Liver (tissue), 9 donors: ENCODE data around the gene FRMD4B. TPM values are rescaled to one million over a fixed set of nuclear protein-coding genes. Genes with fewer than 3 reads are reported as not detected.
"Not testable (repeated sequence)": the region's sequence is repeated elsewhere in the genome, so short reads cannot be mapped to it uniquely, and the experiment has no call there.

Source experiments
- DNase-seq: peaks from one replicate; pipeline ENCODE4 v3.0.0-alpha.2; 2017; ENCODE audit warnings: low spot score
- H3K27ac ChIP-seq, 2 donors: one replicate each; pipeline ENCODE4 v1.7.0; 2013; ENCODE audit warnings: inconsistent platforms in 2 of 2, low read length in 2 of 2, control low read depth in 1 of 2, low read depth in 1 of 2, mild to moderate bottlenecking in 1 of 2
- H3K27me3 ChIP-seq, 4 donors: one replicate each; pipeline versions ENCODE4 v1.6.1 to v1.7.0; 2013; ENCODE audit warnings: low read length in 3 of 4, inconsistent platforms in 1 of 4, mild to moderate bottlenecking in 1 of 4, moderate library complexity in 1 of 4; ENCODE audit not compliant: control insufficient read depth in 4 of 4, insufficient read depth in 4 of 4
- H3K36me3 ChIP-seq, 4 donors: one replicate each; pipeline versions ENCODE4 v1.6.1 to v1.7.0; 2013; ENCODE audit warnings: low read length in 3 of 4, mild to moderate bottlenecking in 3 of 4, low read depth in 1 of 4, moderate library complexity in 1 of 4; ENCODE audit not compliant: control insufficient read depth in 4 of 4, insufficient read depth in 3 of 4
- H3K4me1 ChIP-seq, 4 donors: one replicate each; pipeline versions ENCODE4 v1.6.1 to v1.7.0; 2013; ENCODE audit warnings: low read length in 3 of 4, mild to moderate bottlenecking in 3 of 4, moderate library complexity in 1 of 4; ENCODE audit not compliant: control insufficient read depth in 4 of 4, insufficient read depth in 4 of 4
- H3K4me3 ChIP-seq, 3 donors: one replicate each; pipeline versions ENCODE4 v1.6.1 to v1.7.0; 2013; ENCODE audit warnings: low read length in 3 of 3, control low read depth in 1 of 3, low read depth in 1 of 3, mild to moderate bottlenecking in 1 of 3
- H3K9ac ChIP-seq, 2 donors: one replicate each; pipeline ENCODE4 v1.7.0; 2013; ENCODE audit warnings: low read length in 2 of 2, mild to moderate bottlenecking in 2 of 2, moderate library complexity in 2 of 2, control low read depth in 1 of 2, low read depth in 1 of 2
- H3K9me3 ChIP-seq, 4 donors: one replicate each; pipeline versions ENCODE4 v1.6.1 to v1.7.0; 2013; ENCODE audit warnings: low read length in 3 of 4; ENCODE audit not compliant: control insufficient read depth in 4 of 4
- EGR1 ChIP-seq, 2 donors: IDR thresholded peaks; 2 replicates each; pipeline ENCODE4 v1.6.1; 2016 to 2018; ENCODE audit warnings: antibody characterized with exemption in 2 of 2, low read depth in 2 of 2
- HNF4A ChIP-seq, 2 donors: conservative IDR thresholded peaks; 2 replicates each; pipeline ENCODE4 v1.6.1; 2016; ENCODE audit warnings: antibody characterized with exemption in 2 of 2, mild to moderate bottlenecking in 2 of 2
- JUND ChIP-seq, 2 donors: IDR thresholded peaks; 2 replicates each; pipeline ENCODE4 v1.6.1; 2016; ENCODE audit warnings: antibody characterized with exemption in 2 of 2
- NR2F2 ChIP-seq: IDR thresholded peaks from 2 replicates; pipeline ENCODE4 v1.6.1; 2016; ENCODE audit warnings: antibody characterized with exemption
- RAD21 ChIP-seq, 2 donors: IDR thresholded peaks; 2 replicates each; pipeline ENCODE4 v1.6.1; 2016; ENCODE audit warnings: antibody characterized with exemption in 2 of 2, mild to moderate bottlenecking in 2 of 2
- RXRA ChIP-seq, 2 donors: IDR thresholded peaks; 2 replicates each; pipeline ENCODE4 v1.6.1; 2017 to 2018; ENCODE audit warnings: antibody characterized with exemption in 2 of 2, mild to moderate bottlenecking in 1 of 2
- SP1 ChIP-seq: IDR thresholded peaks from 2 replicates; pipeline ENCODE4 v1.6.1; 2018; ENCODE audit warnings: antibody characterized with exemption, mild to moderate bottlenecking
- WGBS: extraction: QIAGEN DNeasy Blood & Tissue Kit; methylation state at CpG from one replicate; pipeline ENCODE4 v1.1.7; 2013; 5-methylcytosine and 5-hydroxymethylcytosine counted together
- polyA plus RNA-seq, 2 donors: library from polyadenylated mRNA; stranded (reverse) in 1 of 2; unstranded in 1 of 2; fragments of 200-250 nt in 1 of 2; fragments of >200 nt in 1 of 2; fragmentation: Nextera tagmentation in 1 of 2; extraction: Ambion mirVana in 1 of 2; gene quantifications; one replicate each; pipeline versions ENCODE4 v1.2.1 to v1.2.3, GENCODE V29; 2013 to 2015
- total RNA-seq, 2 donors: library from RNA; depleted of rRNA; stranded (reverse); fragments of >200 nt; gene quantifications; one replicate each; pipeline ENCODE4 v1.2.3, GENCODE V29; 2014
- donor health status: healthy.
- donor health status: healthy.
- donor health status: healthy.
- donor health status: healthy.
- donor health status: healthy.

FRMD4B gene
- total and polyA plus RNA-seq, 4 donors: 7.3 to 22.6 (median 15.0) TPM

DNA sequence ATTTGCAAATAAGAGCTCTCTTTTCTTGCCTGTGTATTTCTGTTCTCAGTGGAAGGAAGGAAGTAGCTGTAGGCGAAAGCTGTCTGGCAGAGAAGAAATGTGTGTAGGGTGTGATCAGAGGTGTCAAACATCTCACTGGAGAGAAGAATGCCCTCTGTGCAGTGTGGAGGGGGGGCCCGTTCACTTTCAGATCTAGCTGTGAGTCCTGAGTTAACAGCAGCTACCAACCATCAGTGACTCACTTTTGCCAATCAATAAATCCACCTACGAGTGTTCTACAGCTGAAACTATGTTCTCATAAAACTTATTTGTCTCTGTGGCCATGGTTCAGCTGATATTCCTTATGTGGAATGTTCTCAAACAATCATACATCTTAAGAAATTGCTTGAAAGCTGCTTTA is 103.7 kb downstream of the FRMD4B start:
- 58% methylated on average over 3 of the region's 3 CpGs for WGBS
- TF ChIP-seq EGR1 (IDR thresholded peaks at IDR 0.05; ENCODE audit: low read depth in 2 of 2): no peak
- H3K9me3 ChIP-seq: no peaks in the 10 kb centered on the region
- no peak overlapping the region for H3K9ac ChIP-seq
- no peaks in the 10 kb centered on the region for H3K4me1 ChIP-seq
- H3K27ac ChIP-seq: no peak overlapping the region
- no peak for DNase-seq
- no peak overlapping the region for H3K4me3 ChIP-seq
- H3K27me3 ChIP-seq: no peaks in the 10 kb centered on the region
- H3K36me3 ChIP-seq: no peaks in the 10 kb centered on the region

DNA sequence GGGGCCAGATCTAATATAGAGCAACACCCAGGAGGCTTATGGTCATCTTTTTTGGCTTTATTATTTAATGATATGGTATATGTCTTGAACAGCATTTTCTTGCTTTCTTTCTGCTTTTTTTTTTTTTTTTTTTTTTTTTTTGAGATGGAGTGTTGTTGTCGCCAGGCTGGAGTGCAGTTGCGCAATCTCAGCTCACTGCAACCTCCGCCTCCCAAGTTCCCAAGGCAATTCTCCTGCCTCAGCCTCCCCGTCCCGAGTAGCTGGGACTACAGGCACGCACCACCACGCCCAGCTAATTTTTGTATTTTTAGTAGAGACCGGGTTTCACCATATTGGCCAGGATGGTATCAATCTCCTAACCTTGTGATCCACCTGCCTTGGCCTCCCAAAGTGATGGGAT is 108.5 kb downstream of the FRMD4B start:
- not testable (repeated sequence) for H3K4me3 ChIP-seq, H3K27me3 ChIP-seq, H3K9ac ChIP-seq, H3K9me3 ChIP-seq, H3K27ac ChIP-seq, H3K36me3 ChIP-seq, DNase-seq, H3K4me1 ChIP-seq
- WGBS: 85% methylated on average over 8 of the region's 8 CpGs

DNA sequence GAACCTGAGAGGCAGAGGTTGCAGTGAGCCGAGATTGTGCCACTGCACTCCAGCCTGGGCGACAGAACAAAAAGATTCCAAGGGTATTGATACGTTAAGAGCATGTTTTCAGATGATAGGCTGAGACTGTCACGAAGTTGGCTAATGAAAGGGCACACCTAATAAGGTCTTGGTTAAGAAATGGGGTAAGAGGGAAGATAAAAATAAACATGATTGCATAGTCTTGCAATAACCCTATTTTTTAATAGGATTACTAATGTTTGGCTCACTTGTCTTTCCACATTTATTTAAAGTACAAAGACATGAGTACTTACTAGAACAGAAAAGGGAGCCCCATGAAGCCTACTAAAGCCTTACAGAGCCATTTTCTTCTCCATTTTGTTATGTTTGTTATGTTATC is 109.0 kb downstream of the FRMD4B start:
- Histone ChIP-seq H3K27ac (no peak overlapping the region), H3K27me3 (no peaks in the 10 kb centered on the region), H3K4me1 (peaks cover 0 to 2% (median 0%) of the 10 kb centered on the region in 4 donors), H3K9me3 (no peaks in the 10 kb centered on the region), H3K36me3 (no peaks in the 10 kb centered on the region), H3K4me3 (no peak overlapping the region), H3K9ac (no peak overlapping the region)
- WGBS: 93% methylated on average over 4 of the region's 4 CpGs
- DNase-seq: no peak
- TF ChIP-seq HNF4A (conservative IDR thresholded peaks at IDR 0.05) (no peak), JUND (IDR thresholded peaks at IDR 0.05) (no peak), NR2F2 (no peak), EGR1 (IDR thresholded peaks at IDR 0.05; ENCODE audit: low read depth in 2 of 2) (no peak), RAD21 (IDR thresholded peaks at IDR 0.05) (no peak), RXRA (IDR thresholded peaks at IDR 0.05) (no peak), SP1 (no peak)

DNA sequence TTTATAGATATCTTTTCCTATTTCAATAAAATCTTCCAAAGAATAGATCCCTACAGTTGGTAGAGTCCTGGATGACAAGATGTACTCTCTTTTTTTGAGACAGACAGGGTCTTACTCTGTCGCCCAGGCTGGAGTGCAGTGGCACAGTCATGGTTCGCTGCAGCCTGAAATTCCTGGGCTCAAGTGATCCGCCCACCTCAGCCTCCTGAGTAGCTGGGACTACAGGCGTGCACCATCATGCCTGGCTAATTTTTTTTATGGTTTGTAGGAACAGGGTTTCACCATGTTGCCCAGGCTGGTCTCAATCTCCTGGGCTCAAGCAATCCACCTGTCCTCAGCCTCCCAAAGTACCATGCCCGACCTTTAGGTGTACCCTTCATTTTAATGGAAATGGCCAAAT is 109.7 kb downstream of the FRMD4B start:
- not testable (repeated sequence) for H3K4me3 ChIP-seq, H3K27me3 ChIP-seq, DNase-seq, H3K27ac ChIP-seq, H3K4me1 ChIP-seq, H3K36me3 ChIP-seq, H3K9ac ChIP-seq, H3K9me3 ChIP-seq
- WGBS: 96% methylated on average over 5 of the region's 5 CpGs

DNA sequence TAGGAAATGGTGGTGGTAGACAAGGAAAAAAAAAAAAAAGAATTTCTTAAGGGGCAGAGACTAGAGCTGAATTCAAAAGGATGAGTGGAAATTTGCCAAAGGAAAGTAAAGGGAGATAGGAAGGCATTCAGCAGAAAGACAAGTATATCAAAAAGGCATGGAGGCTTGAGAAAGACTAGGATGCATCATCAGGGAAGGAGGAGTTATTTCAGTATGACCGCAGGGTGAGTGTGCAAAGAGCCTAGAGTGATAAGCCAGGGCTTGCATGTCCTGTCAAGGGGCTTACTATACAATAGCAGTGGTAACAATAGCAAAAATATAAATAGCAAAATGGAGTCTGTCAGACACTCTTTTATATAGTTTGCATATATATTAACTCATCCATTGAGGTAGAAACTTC is 112.0 kb downstream of the FRMD4B start:
- Histone ChIP-seq H3K27ac (no peak overlapping the region), H3K9ac (no peak overlapping the region), H3K9me3 (no peaks in the 10 kb centered on the region), H3K4me3 (no peak overlapping the region), H3K27me3 (no peaks in the 10 kb centered on the region), H3K4me1 (peaks cover 0 to 7% (median 1%) of the 10 kb centered on the region in 4 donors), H3K36me3 (peaks cover 0 to 1% (median 0%) of the 10 kb centered on the region in 4 donors)
- no peak for TF ChIP-seq SP1
- DNase-seq: no peak
- 95% methylated on average over 1 of the region's 1 CpG for WGBS
